Smooth muscle cell of the brain vasculature (primary cell): ENCODE data around the gene LARP4.
"Not testable (repeated sequence)": the region's sequence is repeated elsewhere in the genome, so short reads cannot be mapped to it uniquely, and the experiment has no call there.

ENCODE experiments used
- DNase-seq: peaks from one replicate; pipeline ENCODE4 v3.0.0-alpha.2; 2012; ENCODE audit warnings: low read depth, low spot score

The LARP4 gene

GRCh38 chr12:50401500-50402081 lies 906 bp downstream of the LARP4 start:
- DNase-seq: peak; percentile 6

- DNase-seq: no peak
These were observed 1.7 kb downstream of the LARP4 start for GRCh38 chr12:50402264-50403000.

- no peak for DNase-seq
These were observed 2.3 kb downstream of the LARP4 start for GRCh38 chr12:50403001-50403440.

GRCh38 chr12:50404307-50404706 lies 3.6 kb downstream of the LARP4 start:
- DNase-seq: no peak

GRCh38 chr12:50411051-50411660 lies 10.5 kb downstream of the LARP4 start:
- no peak for DNase-seq

GRCh38 chr12:50415899-50416479 lies 15.3 kb downstream of the LARP4 start:
- DNase-seq: no peak

GRCh38 chr12:50419112-50419909 lies 18.6 kb downstream of the LARP4 start:
- DNase-seq: no peak

- DNase-seq: not testable (repeated sequence)
These were observed 22.2 kb downstream of the LARP4 start for GRCh38 chr12:50422855-50423254.

GRCh38 chr12:50423342-50423741 lies 22.7 kb downstream of the LARP4 start:
- DNase-seq: not testable (repeated sequence)

GRCh38 chr12:50425589-50426258 lies 25.0 kb downstream of the LARP4 start:
- DNase-seq: no peak

GRCh38 chr12:50431656-50432055 lies 31.0 kb downstream of the LARP4 start:
- DNase-seq: not testable (repeated sequence)

- DNase-seq: no peak
These were observed 39.6 kb downstream of the LARP4 start for GRCh38 chr12:50440288-50440687.

- no peak for DNase-seq
These were observed 41.1 kb downstream of the LARP4 start for GRCh38 chr12:50441763-50442162.

GRCh38 chr12:50442178-50442908 lies 41.7 kb downstream of the LARP4 start:
- no peak for DNase-seq

- DNase-seq: not testable (repeated sequence)
These were observed 49.0 kb downstream of the LARP4 start for GRCh38 chr12:50449671-50450070.

- no peak for DNase-seq
These were observed 52.1 kb downstream of the LARP4 start for GRCh38 chr12:50452795-50453194.

- no peak for DNase-seq
These were observed 53.2 kb downstream of the LARP4 start for GRCh38 chr12:50453872-50454271.

- no peak for DNase-seq
These were observed 57.9 kb downstream of the LARP4 start for GRCh38 chr12:50458606-50459005.

GRCh38 chr12:50467439-50467838 lies 66.8 kb downstream of the LARP4 start:
- DNase-seq: no peak

- no peak for DNase-seq
These were observed 76.7 kb downstream of the LARP4 start for GRCh38 chr12:50477241-50477832.
